Measurements from ENCODE around the gene PAQR4.

The PAQR4 gene

DNA sequence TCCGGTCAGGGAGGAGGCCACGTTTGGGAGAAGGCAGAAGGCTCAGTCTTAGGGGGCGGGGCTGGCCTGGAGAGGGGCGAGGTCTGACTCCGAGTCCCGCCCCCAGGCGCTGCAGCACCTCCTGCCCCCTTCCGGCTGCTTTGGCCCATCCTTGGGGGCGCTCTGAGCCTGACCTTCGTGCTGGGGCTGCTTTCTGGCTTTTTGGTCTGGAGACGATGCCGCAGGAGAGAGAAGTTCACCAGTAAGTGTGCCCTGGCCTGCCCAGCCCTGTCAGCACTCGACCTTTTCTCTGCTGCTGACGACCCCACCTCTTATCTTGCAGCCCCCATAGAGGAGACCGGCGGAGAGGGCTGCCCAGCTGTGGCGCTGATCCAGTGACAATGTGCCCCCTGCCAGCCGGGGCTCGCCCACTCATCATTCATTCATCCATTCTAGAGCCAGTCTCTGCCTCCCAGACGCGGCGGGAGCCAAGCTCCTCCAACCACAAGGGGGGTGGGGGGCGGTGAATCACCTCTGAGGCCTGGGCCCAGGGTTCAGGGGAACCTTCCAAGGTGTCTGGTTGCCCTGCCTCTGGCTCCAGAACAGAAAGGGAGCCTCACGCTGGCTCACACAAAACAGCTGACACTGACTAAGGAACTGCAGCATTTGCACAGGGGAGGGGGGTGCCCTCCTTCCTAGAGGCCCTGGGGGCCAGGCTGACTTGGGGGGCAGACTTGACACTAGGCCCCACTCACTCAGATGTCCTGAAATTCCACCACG, 52.5 kb downstream of the PAQR4 start:
- ATAC-seq, result peak; percentile 41
- TF ChIP-seq ZC3H10 (CRISPR knock-in tag; IDR thresholded peaks at IDR 0.05), result no peak
- no peak for TF ChIP-seq TCF4 (CRISPR knock-in tag; IDR thresholded peaks at IDR 0.05; ENCODE audit: borderline replicate concordance)
- no peak for TF ChIP-seq ZNF70 (CRISPR knock-in tag; IDR thresholded peaks at IDR 0.05)
- no peak for TF ChIP-seq PPARA (CRISPR knock-in tag; IDR thresholded peaks at IDR 0.05; ENCODE audit: borderline replicate concordance)
- TF ChIP-seq ZNF8 (CRISPR knock-in tag; IDR thresholded peaks at IDR 0.05), result no peak

DNA sequence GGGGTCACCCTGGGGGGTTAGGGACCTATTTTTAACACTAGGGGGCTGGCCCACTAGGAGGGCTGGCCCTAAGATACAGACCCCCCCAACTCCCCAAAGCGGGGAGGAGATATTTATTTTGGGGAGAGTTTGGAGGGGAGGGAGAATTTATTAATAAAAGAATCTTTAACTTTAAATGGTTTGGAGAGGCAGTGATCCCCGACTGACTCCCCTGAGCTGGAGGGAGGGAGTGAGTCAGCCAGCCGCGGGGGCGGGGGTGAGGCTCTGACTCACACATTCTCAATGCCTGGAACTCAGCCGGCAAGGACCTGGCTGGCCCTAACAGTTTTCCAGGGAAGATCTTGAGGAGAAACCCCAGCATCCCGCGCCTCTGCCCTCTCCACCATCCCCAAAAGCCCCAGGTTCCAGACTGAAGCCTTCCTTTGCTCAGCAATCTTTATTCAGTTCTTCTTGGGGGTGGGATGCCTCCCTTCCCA, 53.1 kb downstream of the PAQR4 start:
- peak; percentile 31 for ATAC-seq
- no peak for TF ChIP-seq SNAI2 (CRISPR knock-in tag; IDR thresholded peaks at IDR 0.05)
- peak; percentile 11; the same call in 1 of the 2 replicates for TF ChIP-seq GLIS3 (CRISPR knock-in tag; IDR thresholded peaks at IDR 0.05)
- TF ChIP-seq, protein P1, sequence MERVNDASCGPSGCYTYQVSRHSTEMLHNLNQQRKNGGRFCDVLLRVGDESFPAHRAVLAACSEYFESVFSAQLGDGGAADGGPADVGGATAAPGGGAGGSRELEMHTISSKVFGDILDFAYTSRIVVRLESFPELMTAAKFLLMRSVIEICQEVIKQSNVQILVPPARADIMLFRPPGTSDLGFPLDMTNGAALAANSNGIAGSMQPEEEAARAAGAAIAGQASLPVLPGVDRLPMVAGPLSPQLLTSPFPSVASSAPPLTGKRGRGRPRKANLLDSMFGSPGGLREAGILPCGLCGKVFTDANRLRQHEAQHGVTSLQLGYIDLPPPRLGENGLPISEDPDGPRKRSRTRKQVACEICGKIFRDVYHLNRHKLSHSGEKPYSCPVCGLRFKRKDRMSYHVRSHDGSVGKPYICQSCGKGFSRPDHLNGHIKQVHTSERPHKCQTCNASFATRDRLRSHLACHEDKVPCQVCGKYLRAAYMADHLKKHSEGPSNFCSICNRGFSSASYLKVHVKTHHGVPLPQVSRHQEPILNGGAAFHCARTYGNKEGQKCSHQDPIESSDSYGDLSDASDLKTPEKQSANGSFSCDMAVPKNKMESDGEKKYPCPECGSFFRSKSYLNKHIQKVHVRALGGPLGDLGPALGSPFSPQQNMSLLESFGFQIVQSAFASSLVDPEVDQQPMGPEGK (CRISPR knock-in tag; IDR thresholded peaks at IDR 0.05; ENCODE audit: borderline replicate concordance), result peak; percentile 90; the same call in 1 of the 2 replicates
- TF ChIP-seq ZFP3 (CRISPR knock-in tag; IDR thresholded peaks at IDR 0.05), result no peak

DNA sequence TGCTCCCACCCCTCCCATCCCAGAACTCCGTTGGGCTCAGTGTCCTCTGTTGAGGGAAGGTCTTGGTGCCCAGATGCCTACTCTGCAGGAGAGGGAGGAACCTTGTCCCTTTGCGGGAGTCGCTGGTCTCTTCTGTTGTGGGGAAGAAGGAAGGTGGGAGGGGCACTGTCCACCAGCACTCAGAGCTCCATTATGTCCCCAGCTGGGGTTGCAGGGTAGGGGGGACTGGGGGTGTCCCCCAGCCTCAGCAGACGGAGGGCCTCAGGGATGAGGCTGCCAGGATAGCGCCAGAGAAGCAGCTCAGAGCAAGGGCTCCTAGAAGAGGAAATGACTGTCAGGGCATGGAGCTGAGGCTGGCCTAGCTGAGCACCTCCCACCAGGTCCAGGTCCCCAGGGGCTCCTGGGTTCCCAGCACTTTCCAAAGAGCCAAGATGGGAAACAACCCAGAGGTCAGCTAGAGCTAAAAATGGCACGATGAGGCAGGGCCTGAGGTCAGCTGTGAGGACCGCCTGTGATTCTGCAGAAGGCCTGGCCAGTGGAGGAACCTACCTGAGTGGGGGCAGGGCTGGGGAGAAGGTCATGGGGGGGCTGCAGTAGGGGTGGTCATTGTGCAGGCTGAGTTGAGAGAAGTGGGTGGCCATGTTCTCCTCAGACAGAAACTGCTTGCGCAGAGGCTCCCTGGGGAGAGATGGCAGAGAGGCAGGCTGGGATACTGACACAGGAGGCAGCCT, 53.7 kb downstream of the PAQR4 start:
- TF ChIP-seq SNAI2 (CRISPR knock-in tag; IDR thresholded peaks at IDR 0.05) (no peak), ZNF8 (CRISPR knock-in tag; IDR thresholded peaks at IDR 0.05) (no peak), GLIS3 (CRISPR knock-in tag; IDR thresholded peaks at IDR 0.05) (0 out of 2 replicates have a peak, but pooled peaks have one; percentile 26), CSDC2 (CRISPR knock-in tag; IDR thresholded peaks at IDR 0.05) (no peak), RARB (CRISPR knock-in tag; IDR thresholded peaks at IDR 0.05) (0 out of 2 replicates have a peak, but pooled peaks have one; percentile 7), BACH2 (CRISPR knock-in tag; IDR thresholded peaks at IDR 0.05; ENCODE audit: borderline replicate concordance) (no peak)
- TF ChIP-seq, protein P1 (CRISPR knock-in tag; IDR thresholded peaks at IDR 0.05; ENCODE audit: borderline replicate concordance), result no peak
- TF ChIP-seq, protein P2, sequence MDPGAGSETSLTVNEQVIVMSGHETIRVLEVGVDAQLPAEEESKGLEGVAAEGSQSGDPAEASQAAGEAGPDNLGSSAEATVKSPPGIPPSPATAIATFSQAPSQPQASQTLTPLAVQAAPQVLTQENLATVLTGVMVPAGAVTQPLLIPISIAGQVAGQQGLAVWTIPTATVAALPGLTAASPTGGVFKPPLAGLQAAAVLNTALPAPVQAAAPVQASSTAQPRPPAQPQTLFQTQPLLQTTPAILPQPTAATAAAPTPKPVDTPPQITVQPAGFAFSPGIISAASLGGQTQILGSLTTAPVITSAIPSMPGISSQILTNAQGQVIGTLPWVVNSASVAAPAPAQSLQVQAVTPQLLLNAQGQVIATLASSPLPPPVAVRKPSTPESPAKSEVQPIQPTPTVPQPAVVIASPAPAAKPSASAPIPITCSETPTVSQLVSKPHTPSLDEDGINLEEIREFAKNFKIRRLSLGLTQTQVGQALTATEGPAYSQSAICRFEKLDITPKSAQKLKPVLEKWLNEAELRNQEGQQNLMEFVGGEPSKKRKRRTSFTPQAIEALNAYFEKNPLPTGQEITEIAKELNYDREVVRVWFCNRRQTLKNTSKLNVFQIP (CRISPR knock-in tag; IDR thresholded peaks at IDR 0.05; ENCODE audit: borderline replicate concordance, low read depth), result no peak
- TF ChIP-seq, protein P3, sequence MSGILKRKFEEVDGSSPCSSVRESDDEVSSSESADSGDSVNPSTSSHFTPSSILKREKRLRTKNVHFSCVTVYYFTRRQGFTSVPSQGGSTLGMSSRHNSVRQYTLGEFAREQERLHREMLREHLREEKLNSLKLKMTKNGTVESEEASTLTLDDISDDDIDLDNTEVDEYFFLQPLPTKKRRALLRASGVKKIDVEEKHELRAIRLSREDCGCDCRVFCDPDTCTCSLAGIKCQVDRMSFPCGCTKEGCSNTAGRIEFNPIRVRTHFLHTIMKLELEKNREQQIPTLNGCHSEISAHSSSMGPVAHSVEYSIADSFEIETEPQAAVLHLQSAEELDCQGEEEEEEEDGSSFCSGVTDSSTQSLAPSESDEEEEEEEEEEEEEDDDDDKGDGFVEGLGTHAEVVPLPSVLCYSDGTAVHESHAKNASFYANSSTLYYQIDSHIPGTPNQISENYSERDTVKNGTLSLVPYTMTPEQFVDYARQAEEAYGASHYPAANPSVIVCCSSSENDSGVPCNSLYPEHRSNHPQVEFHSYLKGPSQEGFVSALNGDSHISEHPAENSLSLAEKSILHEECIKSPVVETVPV (CRISPR knock-in tag; IDR thresholded peaks at IDR 0.05), result no peak
- ATAC-seq, result no peak
